Adrenal gland (tissue), 12 donors: ENCODE data around the gene HSD17B1. TPM values are rescaled to one million over a fixed set of nuclear protein-coding genes. Genes with fewer than 3 reads are reported as not detected.

ENCODE experiments used
- DNase-seq, 7 donors: peaks; one replicate each; pipeline ENCODE4 v3.0.0-alpha.2; 2019 to 2020
- H3K27ac ChIP-seq, 5 donors: fragments of 200-600 bp; sonication (generic) in 4 of 5; 1 replicate in 3 of 5; 2 replicates in 2 of 5; pipeline versions ENCODE4 v1.5.1 to v1.8.0; 2016 to 2020; ENCODE audit warnings: mild to moderate bottlenecking in 1 of 5
- H3K27me3 ChIP-seq: fragments of 200-600 bp; 2 replicates; pipeline ENCODE4 v1.8.0; 2021
- H3K36me3 ChIP-seq, 2 donors: fragments of 200-600 bp; replicated peaks in 1 of 2; 1 replicate in 1 of 2; 2 replicates in 1 of 2; pipeline versions ENCODE4 v1.5.1 to v1.8.0; 2018 to 2022
- H3K4me1 ChIP-seq, 2 donors: fragments of 200-600 bp; replicated peaks in 1 of 2; 1 replicate in 1 of 2; 2 replicates in 1 of 2; pipeline versions ENCODE4 v1.5.1 to v1.8.0; 2018 to 2021
- H3K4me3 ChIP-seq, 4 donors: fragments of 200-600 bp; sonication (generic) in 3 of 4; one replicate each; pipeline ENCODE4 v1.5.1; 2016 to 2018
- H3K9me3 ChIP-seq, 3 donors: fragments of 200-600 bp; sonication (generic) in 1 of 3; replicated peaks in 1 of 3; 1 replicate in 2 of 3; 2 replicates in 1 of 3; pipeline versions ENCODE4 v1.5.1 to v1.8.0; 2016 to 2021
- CTCF ChIP-seq, 6 experiments: fragments of 450-650 bp in 4 of 6; fragments of 200-600 bp in 2 of 6; sonication (generic) in 1 of 6; IDR thresholded peaks; 1 replicate in 5 of 6; 2 replicates in 1 of 6; pipeline versions ENCODE4 v1.5.1 to v1.8.0; 2016 to 2021; ENCODE audit warnings: antibody characterized with exemption in 6 of 6, mild to moderate bottlenecking in 2 of 6, moderate library complexity in 1 of 6
- POLR2A ChIP-seq, 2 donors: fragments of 450-650 bp; IDR thresholded peaks; one replicate each; pipeline ENCODE4 v1.6.1; 2017; ENCODE audit warnings: antibody characterized with exemption in 2 of 2, mild to moderate bottlenecking in 2 of 2, moderate library complexity in 1 of 2
- WGBS, 4 donors: extraction: QIAGEN DNeasy Blood & Tissue Kit in 2 of 4; methylation state at CpG; one replicate each; pipeline versions ENCODE4 v1.1.5 to v1.1.7; 2013 to 2017; 5-methylcytosine and 5-hydroxymethylcytosine counted together
- intact Hi-C, 2 donors: fragments of 100-400 bp; cut with DNase I; formaldehyde crosslinking; loops; one replicate each; pipeline versions ENCODE4 v1.14.1 to v1.15.0; 2022 to 2023
- polyA plus RNA-seq, 3 donors: library from polyadenylated mRNA; stranded (reverse); fragments of 200-250 nt in 2 of 3; fragments of 350-450 nt in 1 of 3; fragmentation: Illumina TruSeq in 1 of 3; extraction: RNeasy Lipid Tissue Mini Kit (QIAGEN cat#74804) in 1 of 3; gene quantifications; one replicate each; pipeline ENCODE4 v1.2.3, GENCODE V29; 2013 to 2014
- total RNA-seq, 9 donors: library from RNA; depleted of rRNA in 4 of 9; stranded (reverse); fragments of >200 nt in 4 of 9; fragments of 120-200 nt in 1 of 9; fragmentation: NEBNext Ultra II Directional in 1 of 9; extraction: Animal tissue kit (Norgen Biotek cat#: 25700) in 1 of 9; gene quantifications; one replicate each; pipeline versions ENCODE4 v1.1.0 to v1.2.4, GENCODE V29; 2013 to 2023
- donor health status: healthy with polysubstance abuse.
- donor health status: Bipolar disorder and iron deficiency.
- donor health status: DM: yes; HTN: yes; CAD: no.
- donor health status: DM: no; HTN: no; CAD: no.
- donor health status: DM: no; HTN: no; CAD: no.
- donor health status: DM: yes; HTN: yes; CAD: no.

Gene HSD17B1
- total and polyA plus RNA-seq, 12 donors, result 0.22 to 7.6 (median 2.1) TPM

- no peaks in the 10 kb centered on the region for H3K9me3 ChIP-seq
- peaks cover 56 to 69% of the 10 kb centered on the region in 2 donors for H3K4me1 ChIP-seq
- TF ChIP-seq CTCF (IDR thresholded peaks at IDR 0.05), result no peak
- peak in 1 of 2 donors; percentile 70 for TF ChIP-seq POLR2A (IDR thresholded peaks at IDR 0.05)
- peaks cover 0 to 41% of the 10 kb centered on the region in 2 donors for H3K36me3 ChIP-seq
- WGBS, 4 donors, result 15 to 36% (median 24%) methylated on average over 6 to 9 of the region's 9 CpGs
- H3K4me3 ChIP-seq, result no peak overlapping the region
- H3K27me3 ChIP-seq, result no peaks in the 10 kb centered on the region
- intact Hi-C loops, result loop anchor here (5.0 to 10.0 kb wide), 2 partner anchors 91 to 193 kb away; no protein-coding TSS in a partner anchor
- peak; percentile 86 to 96 (median 93) for DNase-seq
- peak overlapping the region; percentile 94 to 99 (median 95) for H3K27ac ChIP-seq
Measured at GRCh38 chr17:42518046-42518754, 34.5 kb upstream of the HSD17B1 start.

- H3K36me3 ChIP-seq, result peaks cover 0 to 36% of the 10 kb centered on the region in 2 donors
- no peaks in the 10 kb centered on the region for H3K9me3 ChIP-seq
- peak overlapping the region; percentile 94 to 99 (median 95) for H3K27ac ChIP-seq
- WGBS, 4 donors, result 31 to 54% (median 37%) methylated on average over 5 to 6 of the region's 6 CpGs
- peaks cover 60 to 76% of the 10 kb centered on the region in 2 donors for H3K4me1 ChIP-seq
- no peak for TF ChIP-seq POLR2A (IDR thresholded peaks at IDR 0.05)
- no peak for TF ChIP-seq CTCF (IDR thresholded peaks at IDR 0.05)
- H3K4me3 ChIP-seq, result no peak overlapping the region
- H3K27me3 ChIP-seq, result no peaks in the 10 kb centered on the region
- peak in 6 of 7 donors; percentile 42 to 77 (median 54) for DNase-seq
- intact Hi-C loops, result loop anchor here (5.0 to 10.0 kb wide), 2 partner anchors 92 to 194 kb away; no protein-coding TSS in a partner anchor
Measured at GRCh38 chr17:42518755-42519545, 33.8 kb upstream of the HSD17B1 start.

- no peaks in the 10 kb centered on the region for H3K9me3 ChIP-seq
- no peak overlapping the region for H3K4me3 ChIP-seq
- TF ChIP-seq POLR2A (IDR thresholded peaks at IDR 0.05), result peak in 1 of 2 donors; percentile 58
- TF ChIP-seq CTCF (IDR thresholded peaks at IDR 0.05), result no peak
- intact Hi-C loops, result loop anchor here (5.0 to 10.0 kb wide), 4 partner anchors 93 to 205 kb away; partner anchors contain the start of gene CAVIN1 (in 1 of the 2)
- peaks cover 63 to 82% of the 10 kb centered on the region in 2 donors for H3K4me1 ChIP-seq
- peaks cover 0 to 27% of the 10 kb centered on the region in 2 donors for H3K36me3 ChIP-seq
- H3K27me3 ChIP-seq, result no peaks in the 10 kb centered on the region
- peak overlapping the region; percentile 94 to 99 (median 95) for H3K27ac ChIP-seq
- peak; percentile 90 to 97 (median 97) for DNase-seq
- 24 to 33% (median 27%) methylated on average over 5 to 12 of the region's 12 CpGs for WGBS, 4 donors
Measured at GRCh38 chr17:42519546-42520491, 32.9 kb upstream of the HSD17B1 start.
